ENCODE results near the gene ZNF862. TPM values are rescaled to one million over a fixed set of nuclear protein-coding genes. Genes with fewer than 3 reads are reported as not detected.

The ZNF862 gene
- total RNA-seq, 1 experiment from 2014 or later, result 17.7 TPM

GRCh38 chr7:149862156-149862555, 24.0 kb downstream of the ZNF862 start:
- Mint-ChIP-seq H3K9me3 (ENCODE audit: low read depth, unreplicated experiment) (no peaks in the 10 kb centered on the region), H3K27ac (ENCODE audit: unreplicated experiment) (no peak overlapping the region), H3K4me1 (ENCODE audit: low read depth, unreplicated experiment) (peaks cover under 1% of the 10 kb centered on the region), H3K4me3 (ENCODE audit: low read depth, unreplicated experiment) (no peak overlapping the region), H3K36me3 (ENCODE audit: insufficient read depth, unreplicated experiment) (no peaks in the 10 kb centered on the region), H3K27me3 (ENCODE audit: unreplicated experiment) (no peaks in the 10 kb centered on the region)
- CTCF ChIA-PET, result no interaction called here
- intact Hi-C loops (cut with micrococcal nuclease; ENCODE audit: unreplicated experiment), result no loop called here
- TF ChIP-seq, protein P1, sequence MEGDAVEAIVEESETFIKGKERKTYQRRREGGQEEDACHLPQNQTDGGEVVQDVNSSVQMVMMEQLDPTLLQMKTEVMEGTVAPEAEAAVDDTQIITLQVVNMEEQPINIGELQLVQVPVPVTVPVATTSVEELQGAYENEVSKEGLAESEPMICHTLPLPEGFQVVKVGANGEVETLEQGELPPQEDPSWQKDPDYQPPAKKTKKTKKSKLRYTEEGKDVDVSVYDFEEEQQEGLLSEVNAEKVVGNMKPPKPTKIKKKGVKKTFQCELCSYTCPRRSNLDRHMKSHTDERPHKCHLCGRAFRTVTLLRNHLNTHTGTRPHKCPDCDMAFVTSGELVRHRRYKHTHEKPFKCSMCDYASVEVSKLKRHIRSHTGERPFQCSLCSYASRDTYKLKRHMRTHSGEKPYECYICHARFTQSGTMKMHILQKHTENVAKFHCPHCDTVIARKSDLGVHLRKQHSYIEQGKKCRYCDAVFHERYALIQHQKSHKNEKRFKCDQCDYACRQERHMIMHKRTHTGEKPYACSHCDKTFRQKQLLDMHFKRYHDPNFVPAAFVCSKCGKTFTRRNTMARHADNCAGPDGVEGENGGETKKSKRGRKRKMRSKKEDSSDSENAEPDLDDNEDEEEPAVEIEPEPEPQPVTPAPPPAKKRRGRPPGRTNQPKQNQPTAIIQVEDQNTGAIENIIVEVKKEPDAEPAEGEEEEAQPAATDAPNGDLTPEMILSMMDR (IDR thresholded peaks at IDR 0.05; ENCODE audit: unreplicated experiment), result no peak
- BruUV-seq (replicated peaks), result no TSS peak
- DNase-seq, result no peak

DNA sequence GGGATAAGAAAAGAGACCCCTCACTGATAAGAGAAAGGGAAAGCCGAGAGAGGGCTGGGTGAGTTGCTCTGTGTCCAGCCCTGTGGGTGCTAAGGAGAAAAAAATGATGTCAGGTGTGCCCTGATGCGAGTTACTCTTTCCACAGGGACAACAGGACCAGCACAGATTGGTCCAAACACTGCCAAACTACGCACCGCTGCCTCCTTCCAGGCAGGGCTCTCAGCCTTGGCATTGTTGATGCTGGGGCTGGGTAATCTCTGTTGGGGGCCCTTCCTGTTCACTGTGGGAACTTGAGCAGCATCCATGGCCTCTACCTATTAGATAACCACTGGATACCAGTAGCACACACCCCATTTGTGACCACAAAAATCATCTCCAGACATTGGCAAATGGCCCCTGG, 25.3 kb downstream of the ZNF862 start:
- no peaks in the 10 kb centered on the region for H3K4me1 Mint-ChIP-seq (ENCODE audit: low read depth, unreplicated experiment)
- BruUV-seq (replicated peaks), result no TSS peak
- TF ChIP-seq, protein P1 (IDR thresholded peaks at IDR 0.05; ENCODE audit: unreplicated experiment), result no peak
- H3K9me3 Mint-ChIP-seq (ENCODE audit: low read depth, unreplicated experiment), result no peaks in the 10 kb centered on the region
- intact Hi-C loops (cut with micrococcal nuclease; ENCODE audit: unreplicated experiment), result no loop called here
- CTCF ChIA-PET, result no interaction called here
- no peaks in the 10 kb centered on the region for H3K27me3 Mint-ChIP-seq (ENCODE audit: unreplicated experiment)
- no peak for DNase-seq
- no peak overlapping the region for H3K4me3 Mint-ChIP-seq (ENCODE audit: low read depth, unreplicated experiment)
- H3K36me3 Mint-ChIP-seq (ENCODE audit: insufficient read depth, unreplicated experiment), result no peaks in the 10 kb centered on the region
- H3K27ac Mint-ChIP-seq (ENCODE audit: unreplicated experiment), result no peak overlapping the region

DNA sequence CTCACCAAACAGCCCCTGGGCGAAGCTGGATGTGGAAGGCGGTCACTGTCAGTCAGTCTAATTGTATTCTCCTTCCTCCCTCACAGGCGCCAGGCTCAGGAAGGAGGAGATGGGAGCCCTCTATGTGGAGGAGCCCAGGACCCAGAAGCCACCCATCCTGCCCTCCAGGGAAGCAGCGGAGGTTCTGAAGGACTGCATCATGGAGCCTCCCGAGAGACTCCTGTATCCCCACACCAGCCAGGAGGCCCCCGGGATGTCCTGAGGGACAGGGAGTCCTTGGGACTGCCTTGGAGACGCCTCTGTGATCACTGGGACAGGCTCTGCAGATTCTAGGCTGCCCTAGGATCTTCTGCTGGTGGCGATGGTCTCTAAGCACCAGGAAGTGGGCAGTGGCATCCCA, 25.8 kb downstream of the ZNF862 start:
- Mint-ChIP-seq H3K4me3 (ENCODE audit: low read depth, unreplicated experiment) (no peak overlapping the region), H3K4me1 (ENCODE audit: low read depth, unreplicated experiment) (no peaks in the 10 kb centered on the region), H3K27me3 (ENCODE audit: unreplicated experiment) (no peaks in the 10 kb centered on the region), H3K36me3 (ENCODE audit: insufficient read depth, unreplicated experiment) (no peaks in the 10 kb centered on the region), H3K27ac (ENCODE audit: unreplicated experiment) (no peak overlapping the region), H3K9me3 (ENCODE audit: low read depth, unreplicated experiment) (no peaks in the 10 kb centered on the region)
- CTCF ChIA-PET, result no interaction called here
- no TSS peak for BruUV-seq (replicated peaks)
- TF ChIP-seq, protein P1 (IDR thresholded peaks at IDR 0.05; ENCODE audit: unreplicated experiment), result no peak
- intact Hi-C loops (cut with micrococcal nuclease; ENCODE audit: unreplicated experiment), result no loop called here
- no peak for DNase-seq

DNA sequence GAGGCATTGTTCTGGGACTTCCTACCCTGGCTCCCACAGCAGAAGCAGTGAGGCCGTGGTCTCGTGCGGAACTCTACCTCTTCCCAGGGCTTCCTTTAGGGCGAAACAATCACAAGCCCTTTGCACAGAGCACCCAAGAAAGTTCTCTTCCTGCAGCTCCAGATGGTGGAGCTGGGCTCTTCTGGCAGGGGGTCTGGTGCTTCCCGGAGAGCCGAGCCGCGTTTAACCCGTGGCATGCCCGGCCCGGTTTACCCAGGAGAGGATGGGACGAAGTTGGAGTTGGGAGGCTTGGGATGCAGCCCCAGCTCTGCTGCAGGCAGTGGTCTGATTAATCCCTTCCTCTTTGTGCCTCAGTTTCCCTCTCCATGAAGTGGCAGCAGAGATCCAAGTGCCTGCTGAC, 26.6 kb downstream of the ZNF862 start:
- Mint-ChIP-seq H3K9me3 (ENCODE audit: low read depth, unreplicated experiment) (no peaks in the 10 kb centered on the region), H3K4me1 (ENCODE audit: low read depth, unreplicated experiment) (no peaks in the 10 kb centered on the region), H3K27ac (ENCODE audit: unreplicated experiment) (no peak overlapping the region), H3K36me3 (ENCODE audit: insufficient read depth, unreplicated experiment) (no peaks in the 10 kb centered on the region), H3K27me3 (ENCODE audit: unreplicated experiment) (no peaks in the 10 kb centered on the region), H3K4me3 (ENCODE audit: low read depth, unreplicated experiment) (no peak overlapping the region)
- BruUV-seq (replicated peaks), result no TSS peak
- intact Hi-C loops (cut with micrococcal nuclease; ENCODE audit: unreplicated experiment), result no loop called here
- no peak for DNase-seq
- CTCF ChIA-PET, result no interaction called here
- TF ChIP-seq, protein P1 (IDR thresholded peaks at IDR 0.05; ENCODE audit: unreplicated experiment), result no peak

DNA sequence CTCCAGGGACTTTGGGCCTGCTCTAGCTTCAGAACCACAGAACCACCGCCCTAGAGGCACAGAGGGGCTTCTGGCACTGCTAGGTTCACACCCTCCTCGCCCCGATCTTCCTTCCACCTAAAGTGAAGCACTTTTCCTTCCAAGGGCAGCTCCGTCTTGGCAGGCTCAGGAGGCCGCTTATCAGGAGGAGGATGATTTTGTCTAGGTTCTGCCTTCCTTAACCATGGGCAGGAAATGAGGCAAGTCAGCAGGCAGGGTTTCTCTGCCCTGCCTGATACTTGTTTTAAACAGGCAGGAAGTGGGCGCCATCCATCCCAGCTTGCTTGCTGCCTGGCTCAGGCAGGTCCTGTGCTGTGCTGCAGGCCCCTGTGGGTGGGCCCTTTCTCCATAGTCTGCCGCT, 27.3 kb downstream of the ZNF862 start:
- no peak overlapping the region for H3K4me3 Mint-ChIP-seq (ENCODE audit: low read depth, unreplicated experiment)
- H3K27me3 Mint-ChIP-seq (ENCODE audit: unreplicated experiment), result no peaks in the 10 kb centered on the region

More for the DNA sequence above, 27.3 kb downstream of the ZNF862 start:
- TF ChIP-seq, protein P1 (IDR thresholded peaks at IDR 0.05; ENCODE audit: unreplicated experiment), result no peak
- no peaks in the 10 kb centered on the region for H3K9me3 Mint-ChIP-seq (ENCODE audit: low read depth, unreplicated experiment)
- no peak for DNase-seq
- BruUV-seq (replicated peaks), result no TSS peak
- no peaks in the 10 kb centered on the region for H3K4me1 Mint-ChIP-seq (ENCODE audit: low read depth, unreplicated experiment)
- no peaks in the 10 kb centered on the region for H3K36me3 Mint-ChIP-seq (ENCODE audit: insufficient read depth, unreplicated experiment)
- no peak overlapping the region for H3K27ac Mint-ChIP-seq (ENCODE audit: unreplicated experiment)
- intact Hi-C loops (cut with micrococcal nuclease; ENCODE audit: unreplicated experiment), result no loop called here
- CTCF ChIA-PET, result no interaction called here

Measured in Calu3 (cell line).